Astrocyte of the cerebellum (primary cell): ENCODE data around the gene RICTOR.

Experiments used
- DNase-seq: peaks from one replicate; pipeline ENCODE4 v3.0.0-alpha.2; 2011; ENCODE audit warnings: low read depth
- H3K4me3 ChIP-seq: 2 replicates; pipeline ENCODE4 v1.5.1; 2011; ENCODE audit warnings: mild to moderate bottlenecking, low read depth, low read length, moderate library complexity
- CTCF ChIP-seq: IDR thresholded peaks from 2 replicates; pipeline ENCODE4 v1.5.1; 2012; ENCODE audit warnings: low read length, low read depth, moderate library complexity, mild to moderate bottlenecking; ENCODE audit errors: missing control alignments
- in situ Hi-C: cut with HindIII; loops from 2 replicates; pipeline ENCODE4 v1.10.0; 2017; ENCODE audit warnings: low sequenced_read_pairs

Gene RICTOR

DNA sequence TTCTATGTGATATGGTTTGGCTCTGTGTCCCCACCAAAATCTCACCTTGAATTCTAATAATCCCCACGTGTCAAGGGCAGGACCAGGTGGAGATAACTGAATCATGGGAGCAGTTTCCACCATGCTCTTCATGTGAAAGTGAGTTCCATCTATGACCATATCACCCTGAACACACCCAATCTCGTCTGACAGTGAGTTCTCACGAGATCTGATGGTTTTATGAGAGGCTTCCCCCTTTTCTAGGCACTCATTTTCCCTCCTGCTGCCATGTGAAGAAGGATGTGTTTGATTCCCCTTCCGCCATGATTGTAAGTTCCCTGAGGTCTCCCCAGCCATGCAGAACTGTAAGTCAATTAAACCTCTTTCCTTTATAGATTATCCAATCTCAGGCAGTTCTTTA is 64.2 kb downstream of the RICTOR start:
- no peak overlapping the region for H3K4me3 ChIP-seq
- in situ Hi-C loops, result no loop called here
- TF ChIP-seq CTCF, result no peak
- DNase-seq, result no peak

DNA sequence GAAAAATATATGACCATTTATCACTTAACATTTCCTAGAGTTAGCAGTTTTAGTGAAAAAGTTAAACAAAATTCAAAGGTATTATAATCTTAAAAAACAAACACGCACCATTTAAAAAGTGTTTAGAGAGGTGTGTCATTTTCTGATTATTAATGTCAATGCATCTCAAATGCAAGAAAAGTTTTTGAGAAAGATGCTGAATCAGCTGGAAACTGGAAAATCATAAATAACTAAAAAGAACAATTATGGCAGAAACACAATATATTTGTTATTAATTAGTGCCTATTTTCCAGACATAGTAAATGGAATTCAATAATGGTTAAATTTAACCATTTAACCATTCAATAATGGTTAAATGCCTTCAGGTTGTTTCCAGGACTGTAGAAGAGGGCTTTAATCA is 64.9 kb downstream of the RICTOR start:
- DNase-seq, result no peak
- in situ Hi-C loops, result no loop called here
- no peak overlapping the region for H3K4me3 ChIP-seq
- no peak for TF ChIP-seq CTCF

GRCh38 chr5:39006650-39007049 is 67.5 kb downstream of the RICTOR start:
- no peak overlapping the region for H3K4me3 ChIP-seq
- in situ Hi-C loops, result no loop called here
- DNase-seq, result no peak
- TF ChIP-seq CTCF, result no peak

GRCh38 chr5:39005566-39006232 is 68.5 kb downstream of the RICTOR start:
- TF ChIP-seq CTCF, result peak; percentile 31
- in situ Hi-C loops, result no loop called here
- DNase-seq, result no peak
- no peak overlapping the region for H3K4me3 ChIP-seq

DNA sequence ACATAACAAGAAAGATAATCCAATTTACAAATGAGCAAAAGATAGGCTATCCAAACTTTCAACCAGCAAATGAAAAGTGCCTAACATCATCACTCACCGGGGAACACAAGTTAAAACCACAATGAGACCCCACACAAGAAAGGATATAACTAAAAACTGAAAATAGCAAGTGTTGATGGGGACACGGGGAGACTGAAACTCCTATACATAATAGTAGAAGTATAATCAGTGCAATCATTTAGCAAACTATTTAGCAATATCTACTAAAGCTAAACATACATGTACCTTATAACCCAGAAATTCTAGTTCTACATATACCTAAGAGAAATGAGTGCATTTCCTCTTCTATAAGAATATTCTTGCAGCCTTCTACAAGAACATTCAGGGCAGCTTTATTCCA is 72.5 kb downstream of the RICTOR start:
- in situ Hi-C loops, result no loop called here
- DNase-seq, result no peak
- TF ChIP-seq CTCF, result no peak
- no peak overlapping the region for H3K4me3 ChIP-seq

DNA sequence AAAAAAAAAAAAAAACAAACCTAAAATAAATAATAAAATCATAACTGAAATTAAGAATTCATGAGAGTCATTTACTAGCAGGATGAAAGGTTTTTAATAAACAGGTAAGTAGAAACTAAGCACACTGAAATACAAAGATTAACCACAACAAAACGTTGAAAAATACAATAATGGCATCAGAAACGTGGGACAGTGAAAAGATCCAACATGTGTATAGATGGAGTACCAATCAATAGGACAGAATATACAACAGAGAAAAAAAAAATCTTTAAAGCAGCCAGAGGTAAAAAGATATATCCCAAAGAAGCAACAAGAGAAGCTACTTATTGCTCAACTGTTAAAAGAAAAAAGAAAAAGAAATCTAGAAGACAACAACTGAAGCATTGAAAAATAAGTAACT is 75.2 kb downstream of the RICTOR start:
- TF ChIP-seq CTCF, result no peak
- in situ Hi-C loops, result no loop called here
- no peak for DNase-seq
- H3K4me3 ChIP-seq, result no peak overlapping the region

DNA sequence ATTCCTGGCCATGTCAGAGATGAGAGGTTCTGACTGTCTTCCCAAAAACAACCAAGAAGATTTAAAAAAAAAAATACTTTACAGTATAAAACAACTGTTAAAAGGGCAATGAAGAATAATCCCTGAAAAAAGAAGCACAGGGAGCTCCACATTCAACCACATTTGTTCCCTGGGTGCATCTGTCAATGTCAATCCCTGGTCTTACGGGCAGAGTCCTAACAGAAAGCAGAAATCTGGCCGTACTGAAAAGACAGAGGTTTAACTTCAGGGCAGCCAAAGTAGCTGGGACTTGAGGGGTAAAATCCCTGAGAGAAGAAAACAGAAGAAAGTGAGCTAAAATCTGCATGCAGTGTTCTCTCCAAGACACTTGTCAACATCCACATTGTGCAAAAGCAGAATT is 76.6 kb downstream of the RICTOR start:
- DNase-seq, result no peak
- TF ChIP-seq CTCF, result no peak
- no peak overlapping the region for H3K4me3 ChIP-seq
- in situ Hi-C loops, result no loop called here
